Epidermal melanocyte (primary cell): ENCODE results near the gene FAM184B.

ENCODE experiments used
- DNase-seq: peaks from one replicate; pipeline ENCODE4 v3.0.0; 2011; ENCODE audit warnings: low spot score; ENCODE audit not compliant: insufficient read length

The FAM184B gene

DNA sequence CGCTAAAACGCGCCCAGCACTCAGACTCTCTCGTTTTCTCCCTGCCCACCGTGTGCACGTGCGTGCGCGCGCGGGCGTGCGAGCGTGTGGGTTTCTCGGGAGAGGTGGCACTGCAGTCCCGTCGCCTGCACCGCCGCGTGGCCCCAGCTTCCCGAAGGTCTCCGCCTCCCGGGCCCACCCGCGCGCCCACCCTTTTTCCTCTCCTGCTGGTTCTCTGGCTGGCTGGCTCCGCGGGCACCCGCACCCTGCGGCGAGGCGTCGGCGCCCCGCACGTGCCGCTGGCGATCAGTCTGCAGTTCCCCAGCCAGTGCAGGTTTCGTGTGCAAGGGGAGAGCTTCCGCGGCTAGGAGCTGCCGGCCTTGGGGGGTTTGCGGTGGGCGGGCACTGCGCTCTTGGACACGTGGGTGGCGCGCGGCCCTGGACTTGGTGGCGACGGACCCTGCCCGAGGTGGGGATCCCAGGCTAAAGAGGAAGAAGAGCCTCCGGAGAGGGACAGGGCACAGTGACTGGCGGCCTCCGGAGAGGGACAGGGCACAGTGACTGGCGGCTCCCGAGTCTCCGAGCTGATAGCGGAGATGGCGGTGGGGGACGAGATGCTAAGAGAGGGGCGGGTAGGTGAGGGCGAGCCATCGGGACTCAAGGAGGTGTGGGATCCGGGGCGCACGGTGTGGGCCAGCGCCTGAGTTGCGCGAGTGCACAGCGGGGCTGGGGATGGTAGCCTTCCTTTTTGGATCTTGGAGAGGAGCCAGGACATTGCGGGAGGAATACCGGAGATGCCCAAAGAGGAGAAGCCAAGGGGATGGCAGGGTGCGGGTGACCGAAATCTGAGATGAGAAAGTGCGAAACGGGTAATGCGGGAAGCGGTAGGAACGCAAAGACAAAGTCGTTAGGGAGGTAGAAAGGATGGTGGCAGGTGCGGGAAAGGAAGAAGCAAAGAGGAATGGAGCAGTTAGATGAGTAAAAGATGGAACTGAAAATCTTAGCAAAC is at the start of gene FAM184B:
TSS of gene FAM184B (minus strand) at position 322 of the 988 bp plus-strand sequence. CDS start 322 bp downstream, outside the sequence.
- DNase-seq: no peak

DNA sequence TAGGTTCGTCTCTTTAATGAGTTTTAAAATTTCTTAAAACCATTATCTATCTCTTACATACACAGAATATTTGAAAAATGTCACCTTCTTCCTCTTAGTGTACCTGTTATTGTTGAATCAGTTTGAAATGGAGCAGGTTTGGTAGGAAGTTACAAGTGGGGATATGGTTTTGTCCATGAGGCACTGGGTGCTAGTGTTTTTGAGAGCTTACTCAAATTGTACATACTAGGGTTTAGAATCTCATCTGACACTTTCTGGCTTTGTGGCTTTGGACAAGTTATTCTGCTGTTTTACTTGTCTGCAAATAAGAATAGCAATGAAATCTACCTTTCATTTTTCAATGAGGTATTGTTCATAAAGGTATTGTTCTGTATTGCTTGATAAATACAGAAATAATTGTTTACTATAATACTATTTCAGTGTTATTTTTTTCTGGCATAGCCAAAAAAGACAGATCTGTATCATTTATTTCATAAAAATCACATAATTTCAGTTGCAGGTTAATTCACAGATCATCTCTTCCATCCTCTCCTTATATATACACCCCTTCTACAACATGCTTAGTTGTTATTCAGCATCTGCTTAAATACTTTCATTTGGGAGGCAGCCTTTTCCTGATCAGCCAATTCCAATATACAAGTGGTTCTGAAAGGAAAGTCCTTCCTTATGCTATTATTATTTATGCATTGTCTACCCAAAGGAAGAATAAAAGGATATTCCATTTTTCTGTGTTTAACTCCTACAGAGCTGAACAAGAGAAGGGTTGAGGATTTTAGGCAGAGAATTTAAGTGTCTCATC is 42.6 kb upstream of the FAM184B start:
- no peak for DNase-seq

DNA sequence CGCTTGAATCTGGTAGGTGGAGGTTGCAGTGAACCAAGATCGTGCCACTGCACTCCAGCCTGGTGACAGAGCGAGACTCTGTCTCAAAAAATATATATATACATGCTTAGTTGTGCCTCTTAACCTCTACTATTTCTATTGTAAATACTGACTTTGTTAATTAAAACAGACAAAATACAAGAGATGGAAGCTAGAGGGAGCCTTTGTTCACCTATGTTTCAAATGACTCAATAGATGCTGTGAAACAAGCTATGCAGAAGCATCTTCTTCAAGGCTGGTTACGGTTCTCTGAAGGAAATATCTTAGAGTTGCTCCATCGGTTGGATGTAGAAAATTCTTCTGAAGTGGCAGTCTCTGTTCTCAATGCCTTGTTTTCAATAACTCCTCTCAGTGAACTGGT is 35.6 kb upstream of the FAM184B start:
- DNase-seq: no peak

DNA sequence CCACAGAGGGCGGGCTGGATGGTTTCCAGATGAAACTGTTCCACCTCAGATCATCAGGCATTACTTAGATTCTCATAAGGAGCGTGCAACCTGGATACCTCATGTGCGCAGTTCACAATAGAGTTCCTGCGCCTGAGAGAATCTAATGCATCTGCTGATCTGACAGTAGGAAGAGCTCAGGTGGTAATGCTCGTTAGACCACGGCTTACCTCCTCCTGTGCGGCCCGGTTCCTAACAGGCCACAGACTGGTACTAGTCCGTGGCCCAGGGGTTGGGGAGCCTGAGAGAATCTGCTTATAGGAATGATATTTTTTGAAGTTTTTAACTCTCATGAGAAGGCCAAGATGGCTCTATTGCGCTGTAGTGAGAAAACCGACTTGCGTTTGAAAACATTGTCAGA is 34.7 kb upstream of the FAM184B start:
- DNase-seq: no peak

DNA sequence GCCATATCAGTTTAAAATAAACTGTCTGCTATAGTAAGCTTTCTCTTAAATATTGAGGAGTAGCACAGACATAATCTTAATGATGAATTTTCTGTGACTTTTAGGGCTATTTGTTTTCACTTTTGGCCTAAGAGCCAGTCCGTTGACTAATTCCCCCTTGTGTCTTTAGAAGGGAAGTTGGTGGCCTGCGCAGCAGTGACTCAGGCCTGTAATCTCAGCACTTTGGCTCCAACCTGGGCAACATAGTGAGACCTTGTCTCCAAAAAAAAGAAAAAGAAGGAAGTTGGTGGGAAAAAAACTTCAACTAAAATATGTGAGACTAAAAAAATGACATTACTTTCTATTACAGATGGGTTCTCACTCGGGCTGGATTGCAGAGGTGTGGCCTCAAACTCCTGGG is 32.7 kb upstream of the FAM184B start:
- no peak for DNase-seq

DNA sequence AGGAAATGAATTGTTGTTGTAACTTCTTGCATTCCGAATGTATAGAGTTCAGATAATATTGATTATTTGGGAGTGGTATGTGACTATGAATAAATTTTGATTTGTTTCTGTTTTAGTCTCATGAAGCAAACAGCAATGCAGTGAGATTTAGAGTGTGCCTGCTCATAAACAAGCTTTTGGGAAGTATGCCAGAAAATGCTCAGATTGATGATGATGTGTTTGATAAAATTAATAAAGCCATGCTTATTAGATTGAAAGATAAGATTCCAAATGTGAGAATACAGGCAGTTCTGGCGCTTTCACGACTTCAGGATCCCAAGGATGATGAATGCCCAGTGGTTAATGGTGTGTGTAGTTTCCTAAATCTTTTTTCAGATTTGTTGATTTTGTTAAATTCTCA is 31.4 kb upstream of the FAM184B start:
- no peak for DNase-seq

DNA sequence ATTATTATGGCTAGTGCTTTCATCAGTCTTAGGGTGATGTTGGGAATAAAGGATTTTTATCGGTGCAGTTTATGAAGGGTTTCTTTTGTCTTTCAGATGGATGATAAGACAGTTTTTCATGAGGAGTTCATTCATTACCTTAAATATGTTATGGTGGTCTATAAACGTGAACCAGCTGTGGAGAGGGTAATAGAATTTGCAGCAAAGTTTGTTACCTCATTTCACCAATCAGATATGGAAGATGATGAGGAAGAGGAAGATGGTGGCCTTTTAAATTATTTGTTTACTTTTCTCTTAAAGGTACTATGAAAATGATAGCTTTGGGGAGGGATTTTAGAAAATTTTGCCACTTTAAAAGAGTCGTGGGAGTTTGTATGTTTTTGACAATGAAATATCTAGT is 30.7 kb upstream of the FAM184B start:
- DNase-seq: no peak

DNA sequence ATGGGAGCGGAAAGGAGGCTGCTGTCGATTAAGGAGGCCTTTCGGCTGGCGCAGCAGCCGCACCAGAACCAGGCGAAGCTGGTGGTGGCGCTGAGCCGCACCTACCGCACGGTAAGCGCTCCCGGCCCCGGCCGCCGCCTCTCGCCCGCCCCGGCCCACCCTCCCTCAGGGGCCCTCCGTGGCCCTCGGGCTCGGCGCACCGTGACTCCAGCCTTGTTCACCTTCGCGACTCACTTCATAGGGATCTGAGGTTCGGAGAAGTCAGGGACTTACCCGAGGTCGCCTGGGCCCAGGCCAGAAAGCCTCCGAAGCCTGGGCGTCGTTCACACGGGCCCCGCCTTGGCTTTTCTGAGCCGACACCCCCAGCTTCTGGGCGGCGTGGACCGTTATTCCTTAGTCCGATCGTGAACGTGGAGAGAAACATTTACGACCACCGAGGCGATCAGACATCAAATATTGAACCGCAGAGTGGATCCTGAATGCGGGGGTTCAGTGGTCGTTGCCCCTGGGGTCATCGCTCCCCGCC is 29.7 kb upstream of the FAM184B start:
- no peak for DNase-seq

DNA sequence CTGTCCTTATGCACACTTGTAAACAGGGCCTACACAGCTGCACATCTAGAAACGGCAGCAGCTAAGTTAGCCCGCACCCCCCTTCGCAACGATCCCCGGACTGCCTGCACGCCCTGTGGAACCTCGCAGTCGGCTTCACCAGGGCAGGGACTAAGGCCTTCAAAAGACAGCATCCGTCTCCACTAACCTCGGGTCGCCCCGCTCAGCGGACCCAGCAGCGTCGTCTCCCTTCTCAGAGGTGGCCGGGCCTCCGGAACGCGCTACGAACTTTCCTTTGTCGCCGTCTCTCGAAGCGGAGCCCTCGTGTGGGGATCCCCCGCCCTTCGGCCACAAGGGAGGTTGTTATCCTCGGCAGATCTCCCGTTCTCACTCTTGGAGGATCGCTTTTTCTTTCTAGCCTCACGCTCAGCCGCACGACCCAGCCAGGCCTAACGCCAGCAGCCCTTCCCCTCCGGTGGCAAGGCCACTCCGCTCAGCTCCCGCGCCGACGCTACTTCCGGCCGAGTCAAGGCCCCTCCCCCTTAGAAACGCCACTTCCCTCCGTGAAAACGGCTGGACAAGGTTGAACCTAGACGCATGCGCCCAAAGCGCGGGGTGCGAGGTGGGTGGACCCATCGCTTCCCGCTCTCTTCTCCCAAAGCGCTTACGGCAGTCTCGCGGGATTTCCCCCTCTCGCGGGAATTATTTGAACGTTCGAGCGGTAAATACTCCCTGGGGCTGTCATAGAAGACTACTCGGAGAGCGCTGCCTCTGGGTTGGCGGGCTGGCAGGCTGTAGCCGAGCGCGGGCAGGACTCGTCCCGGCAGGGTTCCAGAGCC is 29.0 kb upstream of the FAM184B start, which contains the start of the genes DCAF16 and NCAPG:
TSS of gene DCAF16 (minus strand) at position 498 of the 818 bp plus-strand sequence. CDS start 6,616 bp downstream, outside the sequence.
TSS of gene NCAPG (plus strand) at position 720 of the 818 bp plus-strand sequence. CDS start 99 bp downstream, outside the sequence.
- peak; percentile 77 for DNase-seq

DNA sequence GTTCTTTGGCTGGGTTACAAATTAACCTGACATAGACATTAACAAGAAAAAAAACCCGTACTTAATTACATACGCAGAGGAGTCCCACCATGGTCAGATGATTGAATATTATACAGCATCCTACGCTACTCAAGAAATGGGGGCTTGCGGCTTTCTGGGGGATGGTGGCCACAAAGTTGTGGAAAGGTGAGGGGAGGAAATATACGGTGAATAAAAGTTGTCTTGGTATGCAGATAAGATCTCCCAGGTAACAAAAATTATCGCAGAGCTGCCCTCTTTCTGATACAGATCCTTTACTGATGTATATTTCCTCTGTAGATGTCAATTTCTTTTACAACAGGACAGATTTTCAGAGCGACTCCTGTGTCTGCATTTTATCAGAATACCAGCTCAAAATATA is 28.2 kb upstream of the FAM184B start:
- no peak for DNase-seq

DNA sequence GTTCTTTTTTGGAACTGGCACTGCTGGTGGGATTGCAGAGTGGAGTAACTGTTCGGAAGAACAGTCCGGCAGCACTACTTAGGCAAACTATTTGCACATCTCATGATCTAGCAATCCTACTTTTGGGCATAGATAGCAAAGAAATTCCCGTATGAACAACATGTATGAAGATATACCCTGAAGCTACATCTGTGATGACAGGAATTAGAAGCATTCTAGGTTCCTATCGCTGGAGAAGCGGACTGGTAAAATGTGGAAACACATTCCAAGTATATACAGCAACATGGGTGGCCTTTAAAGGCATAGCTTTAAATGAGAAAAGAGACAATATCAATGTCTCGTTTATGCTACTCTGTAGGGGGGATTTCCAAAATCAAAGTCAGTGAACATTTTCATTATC is 26.0 kb upstream of the FAM184B start:
- no peak for DNase-seq

DNA sequence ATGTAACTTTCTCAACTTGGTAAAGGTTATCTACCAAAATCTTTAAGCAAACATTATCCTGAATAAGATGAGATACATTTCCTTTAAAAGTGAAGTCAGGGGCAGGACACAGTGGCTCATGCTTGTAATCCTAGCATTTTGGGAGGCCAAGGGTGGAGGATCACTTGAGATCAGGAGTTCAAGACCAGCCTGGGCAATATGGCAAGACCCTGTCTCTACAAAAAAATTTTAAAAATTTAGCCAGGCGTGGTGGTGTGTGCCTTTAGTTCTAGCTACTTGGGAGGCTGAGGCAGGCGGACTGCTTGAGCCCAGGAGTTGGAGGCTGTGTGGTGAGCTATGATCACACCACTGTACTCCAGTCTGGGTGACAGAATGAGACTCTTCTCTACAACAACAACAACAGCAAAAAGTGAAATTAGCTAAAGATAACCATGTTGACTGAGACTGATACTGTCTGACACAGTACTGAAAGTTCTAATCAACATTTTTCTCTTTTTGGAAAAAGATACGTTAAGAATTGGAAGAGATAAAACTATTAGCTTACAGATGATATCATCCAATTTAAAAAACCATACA is 24.2 kb upstream of the FAM184B start:
- no peak for DNase-seq

DNA sequence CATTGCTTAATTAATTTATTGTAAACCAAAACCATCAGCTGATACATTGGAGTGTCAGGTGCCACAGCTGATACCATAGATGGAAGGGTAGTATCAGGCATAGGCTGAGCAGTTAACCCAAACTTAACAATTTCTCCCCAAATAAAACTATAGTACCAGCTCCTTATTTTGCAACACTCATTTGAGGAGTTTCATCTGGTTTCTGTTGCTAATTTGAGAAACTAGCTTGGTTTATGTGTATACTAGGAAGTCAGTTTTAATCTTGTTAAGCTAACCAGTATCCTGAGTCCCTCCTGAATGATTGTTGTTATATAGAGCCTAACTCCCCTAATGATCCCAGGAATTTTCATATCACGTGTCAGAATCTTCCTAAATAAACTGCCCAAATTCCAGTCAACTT is 16.4 kb upstream of the FAM184B start:
- DNase-seq: no peak

DNA sequence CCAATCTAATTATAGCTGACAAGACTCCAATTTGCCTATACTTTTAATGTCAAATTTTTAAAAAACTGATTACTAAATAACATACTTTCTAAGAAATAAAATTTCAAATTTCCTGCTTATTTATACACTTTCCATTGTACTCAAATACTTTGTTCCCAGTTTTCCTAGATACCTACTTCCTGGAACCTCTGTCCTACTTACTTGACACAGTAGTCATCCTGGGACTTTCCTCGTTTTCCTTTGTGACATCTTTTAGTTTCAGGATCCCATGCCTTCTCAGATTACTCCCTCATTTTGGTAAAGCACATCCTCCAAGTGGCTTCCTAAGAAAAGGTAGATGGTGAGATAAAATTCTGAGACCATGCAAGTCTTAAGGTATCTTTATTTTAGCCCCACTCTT is 13.3 kb upstream of the FAM184B start:
- DNase-seq: no peak

DNA sequence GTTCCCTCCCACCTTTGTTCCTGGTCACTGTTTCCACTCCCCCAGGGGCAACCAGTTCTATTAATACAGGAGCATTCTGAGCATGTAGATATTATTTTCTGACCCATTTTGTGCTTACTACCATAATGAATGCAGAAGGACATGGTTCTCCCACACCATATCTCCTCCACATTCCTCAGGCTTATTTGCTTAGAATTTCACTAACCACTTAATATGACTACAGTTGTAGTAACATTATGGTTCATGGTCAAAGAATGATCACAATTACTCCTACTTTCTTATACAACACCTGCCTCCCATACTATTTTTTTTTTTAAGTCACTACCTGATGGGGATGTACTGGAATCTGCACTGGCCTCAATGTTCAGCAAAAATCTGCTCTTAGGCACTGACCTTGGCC is 7.5 kb upstream of the FAM184B start:
- no peak for DNase-seq

DNA sequence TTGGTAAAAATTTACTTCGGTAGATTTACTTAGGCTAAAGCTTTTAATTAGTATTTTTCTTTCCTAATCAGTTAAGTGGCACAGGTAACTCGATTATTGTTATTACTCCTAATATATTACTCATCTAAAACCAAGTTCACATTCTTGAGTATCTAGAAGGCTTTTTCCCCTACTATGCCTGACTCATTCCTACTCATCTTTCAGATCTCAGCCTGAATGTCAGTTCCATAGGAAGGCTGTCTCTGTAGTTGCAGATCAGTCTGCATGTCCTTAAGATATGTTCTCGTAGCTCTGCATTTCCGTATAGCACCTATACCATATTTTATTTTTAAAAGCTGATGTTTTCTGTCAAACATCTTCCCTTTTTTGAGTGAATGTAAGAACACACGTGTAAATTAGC is 5.9 kb upstream of the FAM184B start:
- DNase-seq: no peak

DNA sequence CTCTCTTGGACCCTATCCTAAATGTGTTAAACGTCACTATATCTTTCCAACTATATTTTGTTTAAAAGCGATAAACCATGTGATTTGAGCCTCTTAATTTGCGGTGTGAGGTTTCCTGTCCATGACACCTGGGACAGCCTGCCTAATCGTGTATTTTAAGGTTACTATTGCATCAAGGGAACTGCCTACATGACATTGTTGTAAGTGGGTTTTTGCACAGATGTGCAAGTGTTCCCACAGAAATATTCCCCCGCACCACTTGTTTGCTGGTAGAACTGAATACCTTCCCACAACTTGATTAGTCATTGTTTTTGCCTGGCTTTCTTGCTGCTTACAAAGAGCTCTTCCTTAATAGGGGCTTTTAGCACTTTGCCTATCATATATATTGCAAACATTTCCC is 5.1 kb upstream of the FAM184B start:
- DNase-seq: no peak

DNA sequence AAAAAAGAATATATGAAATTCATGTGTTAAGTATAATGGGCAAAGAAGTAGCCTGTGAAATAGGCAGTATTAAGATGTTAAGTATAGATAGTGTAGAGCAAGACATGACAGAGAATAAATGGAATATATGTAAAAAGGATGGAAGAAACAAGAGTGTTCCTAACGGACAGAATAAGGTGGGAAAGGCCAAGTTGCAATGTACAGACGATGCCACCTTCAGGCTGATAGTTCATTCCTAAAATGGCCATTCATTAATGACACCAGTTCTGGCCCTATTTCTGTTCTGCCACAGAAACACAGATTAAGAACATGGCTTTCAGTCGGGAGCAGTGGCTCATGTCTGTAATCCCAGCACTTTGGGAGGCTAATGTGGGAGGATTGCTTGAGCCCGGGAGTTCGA is 4.4 kb upstream of the FAM184B start:
- no peak for DNase-seq

DNA sequence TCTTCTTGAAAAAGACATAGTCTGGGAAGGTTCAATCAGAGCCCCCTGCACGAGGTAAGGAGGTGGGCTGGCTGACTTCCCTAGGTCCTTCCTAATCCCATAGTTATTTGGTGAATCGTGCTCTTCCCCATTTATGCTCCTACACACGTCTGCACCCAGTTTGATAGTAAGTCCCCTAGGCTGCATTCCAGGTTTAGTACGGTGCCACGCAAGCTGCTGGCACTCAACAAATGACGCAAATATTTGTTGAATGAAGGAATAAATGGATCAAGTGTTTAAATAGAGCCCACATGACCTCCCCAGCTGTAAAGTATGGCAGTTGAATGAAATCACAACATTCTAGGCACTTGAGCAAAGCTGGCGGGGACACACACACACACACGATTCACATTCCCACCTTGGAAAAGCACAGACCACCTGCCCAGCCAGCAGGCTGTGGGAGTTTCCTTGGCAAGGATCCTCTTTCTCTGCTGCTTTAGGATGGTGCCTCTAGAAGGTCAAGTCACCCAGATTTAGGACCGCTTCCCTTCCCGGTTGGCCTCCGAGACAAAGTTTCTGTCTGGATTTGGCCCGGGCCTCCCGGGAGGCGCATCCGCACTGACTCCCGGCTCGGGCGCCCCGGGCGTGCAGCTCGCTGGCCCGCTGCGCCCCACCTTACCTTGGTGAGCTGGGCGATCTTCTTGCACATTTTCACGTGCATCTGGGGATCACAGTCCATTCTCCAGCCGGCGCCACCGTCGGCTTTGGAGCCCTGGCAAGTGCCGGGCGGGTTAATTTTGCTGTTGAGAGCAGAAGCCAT is 721 bp downstream of the FAM184B start:
- no peak for DNase-seq

DNA sequence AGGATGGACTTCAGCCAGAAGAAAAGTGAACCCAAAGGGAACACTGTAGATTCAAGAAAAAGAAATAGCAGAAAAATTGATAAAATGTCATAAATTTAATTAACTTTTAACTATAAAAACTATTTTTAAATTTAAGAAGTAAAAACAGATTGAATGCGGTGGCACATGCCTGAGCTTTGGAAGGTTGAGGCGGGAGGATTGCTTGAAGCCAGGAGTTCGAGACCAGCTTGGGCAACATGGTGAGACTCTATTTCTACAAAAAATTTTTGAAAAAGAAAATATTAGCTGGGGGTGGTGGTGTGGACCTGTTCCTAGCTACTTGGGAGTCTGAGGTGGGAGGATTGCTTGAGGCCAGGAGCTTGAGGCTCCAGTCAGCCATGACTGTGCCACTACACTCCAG is 3.0 kb downstream of the FAM184B start:
- no peak for DNase-seq
